HG03469 (cell line): ENCODE measurements around the gene KIF3B.
"Not testable (repeated sequence)": the region's sequence is repeated elsewhere in the genome, so short reads cannot be mapped to it uniquely, and the experiment has no call there.

Experiments used
- ATAC-seq: cut with Tn5 transposase; IDR thresholded peaks from one replicate; pipeline ENCODE4 v1.9.1; 2021; ENCODE audit warnings: mild to moderate bottlenecking, moderate library complexity, moderate number of reproducible peaks; ENCODE audit not compliant: unreplicated experiment

KIF3B gene

DNA sequence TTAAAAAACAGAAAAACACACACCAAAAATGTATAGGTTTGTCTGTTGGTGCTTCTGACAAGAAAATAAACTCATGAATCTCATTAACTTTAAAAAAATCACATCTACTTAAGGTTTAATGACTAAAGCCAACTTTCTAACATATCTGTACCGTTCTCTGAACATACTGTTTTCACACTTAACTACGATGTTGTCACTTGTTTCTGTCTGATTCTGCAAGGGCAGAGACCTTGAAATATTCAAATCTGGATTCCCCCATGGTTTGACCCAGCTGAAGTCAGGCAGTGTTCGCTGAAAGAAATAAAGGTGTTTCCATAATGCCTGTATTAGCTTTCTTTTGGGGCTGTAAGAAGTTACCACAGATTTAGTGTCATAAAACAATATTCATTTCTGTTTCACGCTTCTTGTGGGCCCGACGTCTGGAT is 78.0 kb downstream of the KIF3B start:
- no peak for ATAC-seq

DNA sequence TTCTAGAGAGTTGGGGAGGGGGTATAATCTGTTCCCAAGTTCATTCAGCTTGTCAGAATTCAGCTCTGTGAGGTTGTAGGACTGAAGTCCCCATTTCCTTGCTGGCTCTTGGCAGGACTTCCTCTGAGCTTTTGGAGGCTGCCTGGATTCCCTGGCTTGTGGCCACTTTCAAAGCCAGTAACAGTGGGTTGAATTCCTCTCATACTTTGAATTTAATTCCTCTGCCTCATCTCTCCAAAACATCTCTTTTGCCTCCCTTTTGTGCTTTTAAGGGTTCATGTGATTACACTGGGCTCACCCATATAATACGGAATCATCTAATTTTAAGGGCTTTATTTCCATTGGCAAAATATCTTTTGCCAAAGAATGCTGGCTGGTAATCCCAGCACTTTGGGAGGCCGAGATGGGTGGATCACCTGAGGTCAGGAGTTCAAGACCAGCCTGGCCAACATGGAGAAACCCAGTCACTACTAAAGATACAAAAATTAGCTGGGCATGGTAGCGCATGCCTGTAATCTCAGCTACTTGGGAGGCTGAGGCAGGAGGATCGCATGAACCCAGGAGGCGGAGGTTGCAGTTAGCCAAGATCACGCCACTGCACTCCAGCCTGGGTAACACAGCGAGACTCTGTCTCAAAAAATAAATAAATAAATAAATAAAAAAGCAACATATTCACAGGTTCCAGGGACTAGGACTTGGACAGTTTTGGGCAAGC is 78.6 kb downstream of the KIF3B start:
- not testable (repeated sequence) for ATAC-seq

DNA sequence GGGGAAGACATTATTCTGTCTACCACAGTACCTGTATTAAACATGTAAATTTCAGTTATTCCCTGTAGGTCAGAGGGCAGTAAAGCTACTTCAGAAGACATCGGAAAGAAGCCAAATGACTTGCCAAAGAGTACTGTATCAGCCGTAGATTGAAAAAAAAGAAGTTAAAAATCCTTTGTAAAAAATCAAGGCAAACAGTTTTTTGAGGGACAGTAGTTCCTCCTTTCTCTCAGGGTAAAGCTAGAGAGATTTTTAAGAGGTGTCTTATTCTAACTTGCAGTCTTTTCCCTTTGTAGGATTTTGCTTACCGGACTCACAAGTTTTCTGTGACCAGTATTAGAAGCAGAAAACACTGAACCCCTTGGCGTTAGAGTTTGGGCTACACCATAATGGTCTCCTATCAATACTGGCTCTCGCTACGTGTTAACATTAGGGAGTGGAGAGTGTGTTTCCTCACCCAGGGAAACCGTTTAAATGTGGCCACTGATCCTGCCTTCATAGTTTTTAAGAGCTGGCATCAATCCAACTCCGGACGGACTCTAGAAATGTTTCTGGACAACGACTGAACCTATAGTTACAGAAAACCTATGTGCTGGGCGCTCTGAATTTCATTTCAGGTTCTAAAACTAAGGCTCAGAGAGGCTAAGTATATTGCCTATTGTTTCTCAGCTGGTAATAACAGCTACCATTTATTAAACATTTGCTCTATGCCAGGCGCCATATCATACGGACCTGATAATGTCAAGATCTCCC is 79.3 kb downstream of the KIF3B start:
- ATAC-seq: no peak

DNA sequence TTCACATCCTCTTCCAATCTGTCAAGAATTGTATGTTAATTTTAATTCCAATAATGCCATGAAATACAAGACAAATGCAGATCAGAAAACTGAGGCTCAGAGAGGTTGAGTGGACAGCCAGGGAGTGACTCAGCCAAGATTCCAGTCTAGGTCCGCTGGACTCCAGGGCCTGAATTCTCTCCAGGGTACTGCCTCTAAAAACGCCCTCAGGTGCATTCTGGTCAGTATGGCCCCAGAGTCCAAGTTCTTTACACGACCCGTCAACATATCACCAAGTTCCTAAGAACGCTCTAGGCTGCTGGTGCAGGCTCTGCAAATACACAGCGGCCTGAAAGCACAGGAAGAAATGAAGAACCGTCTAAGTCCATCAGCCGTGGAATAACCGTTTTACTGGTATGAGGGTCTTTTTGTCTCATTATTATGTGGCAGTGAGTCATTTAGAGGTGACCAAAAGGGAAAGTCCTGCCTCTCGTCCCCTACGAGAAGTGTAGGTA is 80.0 kb downstream of the KIF3B start:
- no peak for ATAC-seq

DNA sequence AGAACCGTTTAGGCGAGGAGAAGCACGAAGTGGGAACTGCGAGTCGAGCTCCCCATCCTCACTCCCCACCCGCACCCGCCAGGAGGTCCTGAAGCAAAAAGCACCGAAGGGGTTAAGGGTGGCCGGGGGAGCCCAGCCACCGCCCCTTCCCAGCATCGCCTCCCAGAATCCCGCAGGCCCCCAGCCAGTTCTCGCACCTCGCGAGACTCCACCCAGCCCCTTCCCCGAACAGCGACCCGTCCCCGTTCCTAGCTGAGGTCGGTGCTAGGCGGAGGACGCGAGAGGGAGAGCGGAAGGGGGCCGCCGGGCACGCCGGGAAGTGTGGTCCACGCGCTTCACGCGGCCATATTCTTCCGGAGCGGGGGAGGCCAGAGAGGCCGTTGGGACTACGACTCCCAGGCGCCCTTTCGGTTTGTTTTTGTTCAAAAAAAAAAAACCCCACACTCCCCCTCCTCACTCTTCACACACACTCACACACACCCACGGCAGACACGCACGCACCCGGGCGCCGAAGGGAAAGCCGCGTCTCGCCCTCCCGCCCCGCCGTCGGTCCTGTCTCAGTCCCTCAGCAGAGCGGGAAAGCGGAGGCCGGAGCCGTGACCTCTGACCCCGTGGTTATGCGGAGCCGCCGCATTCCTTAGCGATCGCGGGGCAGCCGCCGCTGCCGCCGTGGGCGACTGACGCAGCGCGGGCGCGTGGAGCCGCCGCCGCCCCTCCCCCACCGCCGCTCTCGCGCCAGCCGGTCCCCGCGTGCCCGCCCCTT is 80.6 kb downstream of the KIF3B start, which contains the start of gene ASXL1:
TSS of gene ASXL1 (plus strand) at position 463 of the 763 bp plus-strand sequence. CDS start 445 bp downstream, outside the sequence.
- ATAC-seq: no peak

DNA sequence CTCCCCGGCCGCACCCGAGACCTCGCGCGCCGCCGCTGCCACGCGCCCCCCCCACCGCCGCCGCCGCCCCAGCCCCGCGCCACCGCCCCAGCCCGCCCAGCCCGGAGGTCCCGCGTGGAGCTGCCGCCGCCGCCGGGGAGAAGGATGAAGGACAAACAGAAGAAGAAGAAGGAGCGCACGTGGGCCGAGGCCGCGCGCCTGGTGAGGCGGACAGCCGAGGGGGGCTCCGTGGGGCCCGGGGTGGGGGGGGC is 81.1 kb downstream of the KIF3B start:
- ATAC-seq: no peak

DNA sequence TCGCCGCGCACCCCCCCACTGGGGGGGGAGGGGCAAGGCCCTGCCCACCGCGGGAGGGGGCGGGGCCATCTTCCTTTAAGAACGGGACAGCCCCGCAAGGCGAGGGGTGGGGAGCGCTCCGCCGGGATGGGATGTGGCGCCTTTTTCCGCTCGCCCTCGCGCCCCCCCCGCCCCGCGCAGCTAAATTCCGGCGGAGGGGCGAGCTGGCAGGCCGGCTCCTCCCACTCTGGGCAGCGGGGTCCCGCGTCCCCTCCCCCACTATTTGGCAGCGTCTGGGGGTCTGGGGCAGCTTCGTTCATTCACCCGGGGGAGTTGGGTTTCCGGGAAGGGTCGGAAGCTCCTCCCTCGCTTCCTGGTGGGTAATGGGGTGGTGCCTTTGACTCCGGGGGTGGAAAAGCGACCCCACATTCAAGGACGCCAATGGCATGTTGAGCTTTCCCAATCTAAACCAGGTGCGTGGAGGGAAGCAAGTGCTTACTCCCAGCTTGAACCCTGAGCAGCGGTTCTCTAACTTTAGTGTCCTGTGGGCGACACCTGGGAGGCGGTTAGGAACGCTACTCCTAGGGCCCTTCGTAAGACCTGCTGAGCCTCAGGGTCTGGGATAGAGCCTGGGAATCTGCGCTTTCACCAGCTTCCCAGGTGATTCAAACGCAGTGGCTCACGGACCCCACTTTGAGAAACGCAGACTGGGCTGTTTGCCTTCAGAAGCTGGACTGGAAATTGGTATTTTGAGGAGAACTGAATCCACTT is 81.6 kb downstream of the KIF3B start:
- no peak for ATAC-seq

DNA sequence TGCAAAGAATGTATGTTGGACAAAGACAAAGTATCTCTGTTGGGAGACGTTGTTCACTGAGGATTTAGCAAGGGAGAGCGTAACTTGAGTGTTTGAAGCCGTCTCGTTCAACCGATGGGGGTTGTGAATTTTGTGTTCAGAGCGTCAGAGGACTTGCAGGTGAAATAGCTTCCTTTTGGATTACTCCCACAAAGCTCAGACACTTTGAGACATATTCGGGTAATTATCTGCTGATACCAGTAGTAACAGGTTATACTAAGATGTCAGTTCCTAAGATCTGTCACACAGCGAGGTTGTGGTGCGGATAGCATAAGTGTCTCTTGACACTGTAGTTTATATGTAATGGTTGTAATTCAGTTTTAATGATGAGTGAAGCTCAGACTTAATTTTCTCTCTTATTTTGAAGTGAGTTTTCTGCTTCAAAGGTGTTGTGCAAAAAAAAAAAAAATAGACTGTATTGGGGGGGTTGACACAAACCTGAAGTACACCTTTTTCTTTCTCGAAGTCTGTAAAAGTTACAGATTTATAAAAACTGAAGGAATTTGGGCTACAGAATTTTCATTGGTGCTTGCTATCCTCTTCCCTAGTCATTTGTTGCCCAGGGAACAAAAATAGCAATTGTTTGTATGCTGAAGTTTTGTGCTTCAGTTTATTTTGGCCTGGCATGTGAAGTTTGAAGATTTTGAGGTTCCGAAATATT is 82.3 kb downstream of the KIF3B start:
- ATAC-seq: no peak

DNA sequence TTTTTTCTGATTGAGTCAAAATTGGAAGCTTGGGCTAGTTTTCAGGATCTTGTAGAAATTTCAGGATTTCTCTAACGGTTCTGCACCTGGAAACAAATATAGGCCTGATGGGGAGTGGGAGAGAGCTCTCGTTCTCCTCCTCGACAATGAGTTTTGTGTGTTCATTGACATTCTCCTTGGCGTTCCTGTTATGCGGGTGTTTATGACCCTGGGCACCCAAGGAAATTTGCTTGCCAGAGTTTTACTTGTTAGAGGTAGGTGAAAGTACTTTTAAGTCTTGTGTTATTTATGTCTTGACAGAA is 82.8 kb downstream of the KIF3B start:
- no peak for ATAC-seq

DNA sequence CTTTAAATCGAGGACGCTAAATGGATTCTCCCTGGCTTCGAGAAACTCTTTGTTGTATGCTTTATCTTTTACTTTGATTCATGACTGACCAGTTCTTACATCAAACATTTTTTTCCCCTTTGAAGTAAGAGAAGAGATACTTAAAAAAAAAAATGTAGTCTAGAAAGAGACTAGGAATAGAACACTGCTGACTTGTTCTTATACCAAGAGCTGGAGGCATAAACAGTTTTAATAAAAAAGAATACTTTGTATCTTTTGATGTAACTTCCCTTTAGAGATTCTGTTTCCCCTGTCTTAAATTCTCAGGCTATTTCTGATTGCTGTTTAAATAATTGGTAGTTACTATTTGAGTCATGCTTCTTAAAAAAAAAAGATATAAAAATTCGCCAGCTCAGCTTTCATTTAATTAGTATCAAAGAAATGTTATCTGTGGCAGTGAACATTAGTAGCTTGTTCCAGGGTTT is 85.5 kb downstream of the KIF3B start:
- no peak for ATAC-seq

DNA sequence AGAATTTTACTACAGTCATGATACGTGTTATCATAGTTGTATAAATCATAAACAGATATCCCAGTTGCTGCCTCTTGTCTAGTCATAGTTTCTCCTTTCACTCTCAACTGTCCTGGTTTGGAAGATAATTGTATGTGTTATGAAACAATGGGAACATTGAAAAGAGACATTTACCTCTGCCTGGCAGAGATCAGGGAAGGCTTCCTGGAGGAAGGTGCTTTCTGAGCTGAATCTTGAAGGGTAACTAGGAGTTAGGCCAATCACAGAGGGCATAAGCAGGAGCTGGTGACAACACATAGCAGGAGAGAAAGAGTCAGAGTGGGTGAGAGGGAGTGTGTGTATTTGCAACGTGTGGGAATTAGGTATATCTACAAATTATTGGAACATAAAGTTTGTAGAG is 86.0 kb downstream of the KIF3B start:
- ATAC-seq: no peak

DNA sequence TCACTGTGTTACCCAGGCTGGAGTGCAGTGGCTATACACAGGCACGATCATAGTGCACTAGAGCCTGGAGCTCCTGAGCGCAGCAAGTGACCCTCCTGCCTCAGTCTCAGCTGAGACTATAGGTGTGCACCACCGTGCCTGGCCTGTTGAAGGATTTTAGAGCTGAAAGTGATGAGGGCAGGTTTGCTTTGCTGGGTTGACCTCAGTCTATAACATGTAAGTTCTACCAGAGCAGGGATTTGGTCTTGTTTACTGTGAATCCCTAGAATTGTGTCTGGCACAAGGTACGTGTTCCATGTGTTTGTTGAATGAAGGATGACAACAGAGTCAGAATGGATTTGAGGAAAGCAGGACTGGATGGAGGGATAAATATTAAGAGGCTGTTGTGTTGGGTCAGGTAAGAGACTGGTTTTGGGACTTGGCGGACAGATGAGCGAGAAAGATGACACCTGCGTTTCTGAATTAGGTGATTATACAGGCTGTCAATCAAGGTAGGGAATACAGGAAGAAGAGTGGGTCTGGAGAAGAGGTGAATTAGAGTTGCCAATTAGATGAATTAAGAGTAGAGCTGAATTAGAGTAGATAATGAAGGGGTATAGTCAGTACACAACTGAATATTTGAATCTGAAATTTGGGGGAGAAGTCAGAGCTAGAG is 87.2 kb downstream of the KIF3B start:
- ATAC-seq: no peak

DNA sequence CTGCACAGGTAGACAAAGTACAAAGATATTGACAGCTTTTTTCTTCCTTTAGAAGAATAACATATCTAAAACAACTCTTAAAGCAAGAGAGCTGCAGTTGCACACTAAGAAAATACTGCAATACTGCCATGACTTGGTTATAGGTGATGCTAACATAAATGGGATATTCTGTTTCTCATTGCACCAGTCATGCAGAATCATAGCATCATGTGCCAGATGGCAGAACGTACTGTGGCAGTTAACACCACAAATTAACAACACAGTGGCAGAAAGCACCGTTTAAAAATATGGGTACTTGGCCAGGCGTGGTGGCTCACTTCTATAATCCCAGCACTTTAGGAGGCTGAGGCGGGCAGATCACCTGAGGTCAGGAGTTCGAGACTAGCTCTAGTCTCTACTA is 88.1 kb downstream of the KIF3B start:
- no peak for ATAC-seq

DNA sequence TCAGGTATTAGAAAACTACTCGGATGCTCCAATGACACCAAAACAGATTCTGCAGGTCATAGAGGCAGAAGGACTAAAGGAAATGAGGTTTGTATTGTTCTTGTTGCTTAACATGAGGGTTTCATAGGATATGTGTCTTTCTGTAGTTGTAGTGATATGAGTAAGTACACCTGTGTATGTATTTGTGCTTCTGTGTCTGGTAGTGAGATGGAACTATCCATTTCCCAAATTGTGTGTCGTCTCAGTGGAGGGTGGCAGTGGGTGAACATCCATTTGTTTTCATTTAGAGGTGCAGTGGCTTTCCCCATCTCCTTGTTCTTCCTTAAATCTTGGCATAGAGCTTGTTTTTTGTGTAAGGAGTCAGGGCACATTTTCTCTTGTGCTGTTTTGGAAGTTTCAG is 88.9 kb downstream of the KIF3B start:
- ATAC-seq: no peak

DNA sequence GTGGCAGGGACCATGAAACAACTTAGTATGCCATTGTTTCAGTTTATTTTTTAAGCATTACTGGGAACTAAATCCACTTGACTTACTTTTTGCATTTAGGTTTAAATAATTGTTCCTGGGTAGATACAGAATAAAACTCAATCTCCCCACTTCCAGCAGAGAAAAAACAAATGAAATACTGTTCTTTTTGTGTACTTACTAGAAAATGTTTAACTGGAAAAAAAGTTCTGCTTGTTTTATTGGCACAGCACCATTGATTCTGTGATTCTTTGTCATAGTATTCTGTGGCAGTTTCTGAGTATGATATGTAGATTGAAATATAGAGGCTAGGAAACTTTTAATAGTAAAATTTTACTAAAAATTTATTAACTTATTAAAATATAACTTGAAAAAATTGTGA is 90.9 kb downstream of the KIF3B start:
- ATAC-seq: no peak

DNA sequence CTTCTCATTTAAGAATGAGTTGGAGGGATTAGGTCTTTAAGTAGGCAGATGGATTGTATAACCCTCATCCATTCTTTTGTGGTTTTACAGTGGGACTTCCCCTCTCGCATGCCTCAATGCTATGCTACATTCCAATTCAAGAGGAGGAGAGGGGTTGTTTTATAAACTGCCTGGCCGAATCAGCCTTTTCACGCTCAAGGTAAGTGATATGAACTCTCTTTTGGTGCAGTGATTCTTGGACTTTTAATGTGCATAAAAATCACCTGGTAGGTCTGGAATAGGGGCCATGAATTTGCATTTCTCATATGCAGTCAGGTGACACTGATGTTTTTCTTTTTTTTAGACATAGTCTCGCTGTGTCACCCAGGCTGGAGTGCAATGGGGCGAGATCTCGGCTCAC is 91.5 kb downstream of the KIF3B start:
- no peak for ATAC-seq

DNA sequence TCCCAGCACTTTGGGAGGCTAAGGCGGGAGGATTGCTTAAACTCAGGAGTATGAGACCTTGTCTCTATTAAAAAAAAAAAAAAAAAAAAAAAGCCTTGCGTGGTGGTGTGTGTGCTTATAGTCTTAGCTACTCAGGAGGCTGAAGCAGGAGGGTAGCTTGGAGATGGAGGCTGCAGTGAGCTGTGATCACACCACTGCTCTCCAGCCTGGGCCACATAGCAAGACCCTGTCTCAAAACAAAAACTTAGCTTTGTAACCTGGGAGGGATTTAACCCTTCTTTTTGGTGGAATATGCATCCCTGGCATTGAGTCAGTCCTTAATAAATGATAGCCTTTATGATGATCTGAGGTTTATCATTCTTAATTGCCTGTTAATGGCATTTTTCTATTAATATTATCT is 93.4 kb downstream of the KIF3B start:
- ATAC-seq: no peak

DNA sequence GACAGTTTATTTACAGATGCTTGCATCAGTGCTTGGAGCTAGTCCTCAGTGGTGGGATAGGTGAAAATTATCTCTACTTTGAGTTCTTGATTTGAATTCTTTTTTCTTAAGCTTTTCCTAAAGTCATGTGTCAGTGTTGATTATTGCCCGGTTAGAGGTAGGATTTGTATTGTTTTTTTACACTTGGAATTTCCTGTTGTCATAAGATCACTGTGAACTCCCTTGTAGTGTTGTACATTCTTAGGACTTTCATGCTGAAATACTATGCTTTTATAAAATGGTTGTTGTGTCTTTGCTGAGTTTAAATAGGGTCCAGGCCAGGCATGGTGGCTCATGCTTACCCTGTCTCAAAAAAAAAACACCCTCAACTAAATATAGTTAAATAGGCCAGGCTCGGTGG is 101.0 kb downstream of the KIF3B start:
- ATAC-seq: no peak

DNA sequence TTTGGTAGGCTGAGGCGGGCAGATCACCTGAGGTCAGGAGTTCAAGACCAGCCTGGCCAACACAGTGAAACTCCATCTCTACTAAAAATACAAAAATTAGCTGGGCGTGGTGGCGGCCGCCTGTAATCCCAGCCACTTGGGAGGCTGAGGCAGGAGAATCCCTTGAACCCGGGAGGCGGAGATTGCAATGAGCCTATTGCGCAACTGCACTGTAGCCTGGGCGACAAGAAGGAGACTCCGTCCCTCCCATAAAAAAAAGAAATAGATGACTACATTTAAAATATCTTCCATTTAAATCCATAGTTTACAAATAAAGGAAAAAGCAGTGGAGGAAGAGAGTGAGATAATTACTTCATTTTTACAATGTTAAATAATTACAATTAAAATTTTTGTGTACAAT is 102.6 kb downstream of the KIF3B start:
- ATAC-seq: not testable (repeated sequence)

DNA sequence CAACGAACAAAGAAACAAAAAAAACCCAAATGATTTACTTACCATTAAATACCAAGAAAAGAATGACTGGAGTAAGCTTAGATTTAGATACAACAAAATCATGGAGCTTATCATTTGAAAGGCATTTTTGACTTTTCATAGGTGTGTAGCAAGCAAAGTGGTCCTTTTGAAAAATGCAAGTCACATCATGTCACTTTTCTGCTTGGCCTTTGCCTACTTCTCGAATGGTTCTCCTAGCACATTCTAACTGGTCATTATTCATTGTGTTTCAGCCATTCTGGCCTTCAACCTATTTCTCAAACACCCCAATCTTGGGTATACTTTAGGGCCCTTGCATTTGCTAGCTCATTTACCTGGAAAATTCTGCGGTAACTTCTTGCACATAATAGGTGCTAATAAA is 103.3 kb downstream of the KIF3B start:
- no peak for ATAC-seq
